WTC11 (cell line): ENCODE measurements around the gene SYNGR3. TPM values are rescaled to one million over a fixed set of nuclear protein-coding genes. Genes with fewer than 3 reads are reported as not detected.

Experiments
- ATAC-seq: fragments of 200-7000 bp; cut with Tn5 transposase; 2 replicates; pipeline ENCODE4 v1.10.0; 2021; ENCODE audit warnings: mild to moderate bottlenecking, moderate library complexity
- CTCF ChIA-PET: fragments of 300-600 bp; sonication (Branson Sonifier 250); formaldehyde crosslinking; loops from one replicate; lab custom pipeline; 2021; ENCODE audit warnings: antibody characterized with exemption; lab: Charles Lee
- POLR2A ChIA-PET: fragments of 350-600 bp; sonication (Branson Sonifier 250); formaldehyde crosslinking; loops from one replicate; lab custom pipeline; 2021; ENCODE audit warnings: antibody characterized with exemption; lab: Charles Lee
- DNase-seq: peaks from one replicate; pipeline ENCODE4 v3.0.0; 2021; ENCODE audit warnings: low spot score
- H3K27ac Mint-ChIP-seq: 2 replicates; pipeline ENCODE4 v1.8.0; 2021; ENCODE audit warnings: mixed read lengths
- H3K27me3 Mint-ChIP-seq: 2 replicates; pipeline ENCODE4 v1.8.0; 2021; ENCODE audit warnings: low read depth, mild to moderate bottlenecking, moderate library complexity, mixed read lengths
- H3K36me3 Mint-ChIP-seq: 2 replicates; pipeline ENCODE4 v1.8.0; 2021; ENCODE audit warnings: mixed read lengths
- H3K4me1 Mint-ChIP-seq: 2 replicates; pipeline ENCODE4 v1.8.0; 2022; ENCODE audit warnings: mixed read lengths
- H3K4me3 Mint-ChIP-seq: 2 replicates; pipeline ENCODE4 v1.8.0; 2021; ENCODE audit warnings: mild to moderate bottlenecking, moderate library complexity, mixed read lengths
- H3K9me3 Mint-ChIP-seq: 2 replicates; pipeline ENCODE4 v1.8.0; 2021; ENCODE audit warnings: mixed read lengths
- AR ChIP-seq: fragments of 250-450 bp; sonication (Bioruptor Pico); IDR thresholded peaks from 2 replicates; pipeline ENCODE4 v1.9.0; 2021; ENCODE audit warnings: mild to moderate bottlenecking
- ARID4B ChIP-seq: sonication (generic); formaldehyde crosslinking; IDR thresholded peaks from 2 replicates; pipeline ENCODE4 v1.8.0; 2023; ENCODE audit warnings: missing genetic modification reagents, mild to moderate bottlenecking, borderline replicate concordance
- ATF3 ChIP-seq: sonication (generic); formaldehyde crosslinking; conservative IDR thresholded peaks from 2 replicates; pipeline ENCODE4 v1.8.1; 2022; ENCODE audit warnings: mild to moderate bottlenecking, missing genetic modification reagents
- ELF4 ChIP-seq: sonication (generic); formaldehyde crosslinking; IDR thresholded peaks from 2 replicates; pipeline ENCODE4 v1.8.1; 2022; ENCODE audit warnings: low read depth, mild to moderate bottlenecking, moderate library complexity, missing genetic modification reagents
- FOXK1 ChIP-seq: sonication (generic); formaldehyde crosslinking; IDR thresholded peaks from 2 replicates; pipeline ENCODE4 v1.8.0; 2022; ENCODE audit warnings: mild to moderate bottlenecking, moderate library complexity, missing genetic modification reagents
- FOXP4 ChIP-seq: sonication (generic); formaldehyde crosslinking; IDR thresholded peaks from 2 replicates; pipeline ENCODE4 v1.8.0; 2022; ENCODE audit warnings: mild to moderate bottlenecking, missing genetic modification reagents
- GRHL2 ChIP-seq: fragments of 250-450 bp; sonication (Bioruptor Pico); IDR thresholded peaks from 2 replicates; pipeline ENCODE4 v1.8.0; 2022; ENCODE audit warnings: mild to moderate bottlenecking, moderate library complexity; ENCODE audit not compliant: insufficient replicate concordance, severe bottlenecking
- MAX ChIP-seq: sonication (generic); formaldehyde crosslinking; IDR thresholded peaks from 2 replicates; pipeline ENCODE4 v1.8.0; 2022; ENCODE audit warnings: mild to moderate bottlenecking, missing genetic modification reagents
- MYBL2 ChIP-seq: sonication (generic); formaldehyde crosslinking; IDR thresholded peaks from 2 replicates; pipeline ENCODE4 v1.8.1; 2023; ENCODE audit warnings: mild to moderate bottlenecking, moderate library complexity, missing genetic modification reagents
- RORB ChIP-seq: fragments of 250-450 bp; sonication (Bioruptor Pico); IDR thresholded peaks from 2 replicates; pipeline ENCODE4 v1.9.0; 2021; ENCODE audit warnings: mild to moderate bottlenecking
- SMAD4 ChIP-seq: sonication (generic); formaldehyde crosslinking; IDR thresholded peaks from 2 replicates; pipeline ENCODE4 v1.8.0; 2022; ENCODE audit warnings: mild to moderate bottlenecking, missing genetic modification reagents
- ZBTB43 ChIP-seq: sonication (generic); formaldehyde crosslinking; IDR thresholded peaks from 2 replicates; pipeline ENCODE4 v1.8.1; 2023; ENCODE audit warnings: mild to moderate bottlenecking, missing genetic modification reagents
- ZNF121 ChIP-seq: sonication (generic); formaldehyde crosslinking; IDR thresholded peaks from 2 replicates; pipeline ENCODE4 v1.8.0; 2023; ENCODE audit warnings: missing genetic modification reagents
- ZNF219 ChIP-seq: sonication (generic); formaldehyde crosslinking; IDR thresholded peaks from 2 replicates; pipeline ENCODE4 v1.8.0; 2023; ENCODE audit warnings: missing genetic modification reagents, mild to moderate bottlenecking, borderline replicate concordance
- ZNF423 ChIP-seq: fragments of 250-450 bp; sonication (Bioruptor Pico); IDR thresholded peaks from 2 replicates; pipeline ENCODE4 v2.1.2; 2022; ENCODE audit warnings: mild to moderate bottlenecking, moderate library complexity
- ZNF512 ChIP-seq: sonication (generic); formaldehyde crosslinking; IDR thresholded peaks from 2 replicates; pipeline ENCODE4 v1.8.1; 2022; ENCODE audit warnings: missing genetic modification reagents, borderline replicate concordance
- ZSCAN18 ChIP-seq: fragments of 250-450 bp; sonication (Bioruptor Pico); IDR thresholded peaks from 2 replicates; pipeline ENCODE4 v2.1.2; 2022; ENCODE audit warnings: mild to moderate bottlenecking, moderate library complexity
- total RNA-seq: library from RNA; stranded (reverse); gene quantifications from 3 replicates; pipeline ENCODE4 v1.2.3, GENCODE V29; 2021

Gene SYNGR3
- total RNA-seq, 1 experiment from 2014 or later, result 41.5 TPM

GRCh38 chr16:1968146-1968953 lies 21.4 kb upstream of the SYNGR3 start (continued):
- no peak for TF ChIP-seq ZNF423 (CRISPR knock-in tag)
- TF ChIP-seq ZSCAN18 (CRISPR knock-in tag), result no peak

GRCh38 chr16:1971796-1972489 lies 17.8 kb upstream of the SYNGR3 start, which contains the start of gene TBL3:
TBL3 (plus strand) TSS chr16:1972053; CDS start chr16:1972165, 112 bp downstream.
- peak; percentile 88 for ATAC-seq
- H3K27ac Mint-ChIP-seq, result peak within 1 kb of the TSS; percentile 99
- no peaks in the 10 kb centered on the region for H3K9me3 Mint-ChIP-seq
- ChIA-PET CTCF (interaction anchor here (0.5 to 1.4 kb wide), 10 partner anchors 26 to 1191 kb away, joined by 3 to 9 read pairs (median 3); partner anchors contain the start of gene PGP), POLR2A (interaction anchor here (0.9 to 2.6 kb wide), 6 partner anchors 11 to 189 kb away, joined by 3 to 10 read pairs (median 3); partner anchors contain the start of genes NUBP2, SPSB3, TRAF7 and TSC2)
- peaks cover 10% of the 10 kb centered on the region for H3K36me3 Mint-ChIP-seq
- DNase-seq, result peak; percentile 92
- H3K4me3 Mint-ChIP-seq, result peak within 1 kb of the TSS; percentile 98
- no peaks in the 10 kb centered on the region for H3K27me3 Mint-ChIP-seq
- H3K4me1 Mint-ChIP-seq, result peaks cover 15% of the 10 kb centered on the region
- TF ChIP-seq MYBL2 (CRISPR knock-in tag) (peak; percentile 45; the same call in 1 of the 2 replicates), ARID4B (CRISPR knock-in tag) (peak; percentile 96), RORB (no peak), ZNF121 (CRISPR knock-in tag) (no peak), AR (no peak), ATF3 (CRISPR knock-in tag) (no peak), ZNF219 (CRISPR knock-in tag) (no peak), FOXK1 (CRISPR knock-in tag) (peak; percentile 99), SMAD4 (peak; percentile 75; the same call in 1 of the 2 replicates), ZBTB43 (CRISPR knock-in tag) (no peak), ELF4 (no peak), ZNF512 (CRISPR knock-in tag) (no peak), FOXP4 (peak; percentile 90; the same call in 1 of the 2 replicates), MAX (CRISPR knock-in tag) (peak; percentile 93), GRHL2 (CRISPR knock-in tag) (no peak)
